GF-D8 (cell line): ENCODE data around the gene CYTH2.

Experiments used
- DNase-seq: peaks from one replicate; lab custom pipeline; 2025; lab: John Stamatoyannopoulos, UW

Gene CYTH2

GRCh38 chr19:48493718-48494401 is 24.7 kb downstream of the CYTH2 start:
- DNase-seq = no peak

GRCh38 chr19:48495396-48495795 is 26.2 kb downstream of the CYTH2 start:
- DNase-seq = peak; percentile 62

- DNase-seq = no peak
Observed at GRCh38 chr19:48496959-48497727, 28.0 kb downstream of the CYTH2 start.

GRCh38 chr19:48497728-48498594 is 28.8 kb downstream of the CYTH2 start:
- DNase-seq = no peak

GRCh38 chr19:48498595-48499311 is 29.6 kb downstream of the CYTH2 start:
- no peak for DNase-seq

GRCh38 chr19:48499316-48500090 is 30.3 kb downstream of the CYTH2 start:
- no peak for DNase-seq

- no peak for DNase-seq
Observed at GRCh38 chr19:48500830-48501493, 31.8 kb downstream of the CYTH2 start.

- DNase-seq = peak; percentile 64
Observed at GRCh38 chr19:48501494-48502349, 32.6 kb downstream of the CYTH2 start.

GRCh38 chr19:48502350-48503018 is 33.3 kb downstream of the CYTH2 start:
- no peak for DNase-seq

- peak; percentile 17 for DNase-seq
Observed at GRCh38 chr19:48506138-48506733, 37.1 kb downstream of the CYTH2 start.

GRCh38 chr19:48507911-48508439 is 38.8 kb downstream of the CYTH2 start:
- DNase-seq = no peak

- DNase-seq = no peak
Observed at GRCh38 chr19:48508729-48509411, 39.7 kb downstream of the CYTH2 start.

GRCh38 chr19:48509467-48510194 is 40.5 kb downstream of the CYTH2 start:
- DNase-seq = no peak

GRCh38 chr19:48510421-48511268 is 41.5 kb downstream of the CYTH2 start:
- no peak for DNase-seq

GRCh38 chr19:48511321-48511731 is 42.2 kb downstream of the CYTH2 start:
- DNase-seq = no peak
